GM21515 (cell line): Measurements from ENCODE around the gene SLC2A2.
"Not testable (repeated sequence)": the region's sequence is repeated elsewhere in the genome, so short reads cannot be mapped to it uniquely, and the experiment has no call there.

Source experiments
- ATAC-seq: cut with Tn5 transposase; IDR thresholded peaks from one replicate; pipeline ENCODE4 v1.9.1; 2021; ENCODE audit not compliant: unreplicated experiment

Gene SLC2A2

DNA sequence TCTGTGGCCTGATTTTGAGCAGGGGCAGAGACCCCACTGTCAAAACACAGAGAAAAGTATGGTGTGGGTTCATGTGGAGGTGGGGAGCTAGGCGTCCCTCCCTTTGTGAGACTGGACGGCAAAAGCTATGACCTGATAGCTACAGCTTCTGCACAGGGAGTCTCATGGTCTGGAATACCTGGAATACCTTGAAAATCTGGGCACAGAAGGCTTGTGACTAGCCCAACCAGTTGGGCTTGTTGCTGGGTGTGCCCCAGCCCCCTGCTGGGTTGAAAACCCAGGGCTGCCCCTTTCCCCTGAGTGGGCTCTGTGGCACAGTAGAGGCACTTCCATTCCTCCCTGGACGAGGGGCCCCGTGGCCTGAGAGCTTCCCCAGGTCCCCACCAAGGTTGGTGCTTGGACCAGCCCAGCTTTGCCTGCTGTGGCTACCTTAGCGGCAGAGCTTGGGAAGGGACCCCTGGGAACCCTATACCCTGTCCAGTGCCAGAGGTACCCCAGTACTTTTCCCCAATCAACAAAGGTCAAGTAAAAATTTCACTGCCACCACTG, 37.3 kb downstream of the SLC2A2 start:
- ATAC-seq: no peak

DNA sequence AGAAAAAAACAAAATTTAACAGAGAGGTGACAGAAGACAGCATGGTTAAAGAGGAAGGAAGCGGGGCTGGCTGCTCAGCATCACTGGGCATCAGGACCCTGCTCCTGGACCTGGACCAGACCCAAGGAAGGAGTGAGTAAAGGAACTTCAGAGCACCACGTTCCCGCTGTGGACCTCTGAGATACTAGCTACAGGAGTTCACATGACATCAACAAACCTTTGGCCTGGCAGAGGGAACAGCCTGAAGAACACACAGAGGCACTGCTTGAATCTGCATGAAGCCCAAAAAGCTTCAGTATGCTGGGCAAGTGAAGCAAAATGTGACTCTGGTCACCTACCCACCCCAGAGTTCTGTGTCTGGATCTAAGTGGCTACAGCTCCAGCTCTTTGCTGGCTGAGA, 38.1 kb downstream of the SLC2A2 start:
- no peak for ATAC-seq

DNA sequence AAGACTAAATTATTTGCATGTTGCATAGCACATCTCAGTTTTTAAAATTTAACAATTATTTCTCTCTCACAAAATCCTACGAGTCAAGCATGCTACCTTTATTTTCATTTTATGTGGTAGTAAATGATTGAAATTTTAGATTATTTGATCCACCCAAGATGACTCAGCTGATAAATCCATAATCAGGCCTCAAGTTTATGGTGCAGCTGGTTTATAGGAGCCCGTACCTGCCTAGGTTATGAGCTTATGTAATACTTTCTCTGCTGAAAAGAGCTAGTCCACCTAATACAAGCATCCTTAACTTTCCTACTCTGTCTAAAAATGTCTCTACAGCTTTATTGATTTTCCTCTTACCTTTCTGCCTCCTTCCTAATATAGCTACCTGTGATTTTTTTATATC, 41.2 kb downstream of the SLC2A2 start:
- no peak for ATAC-seq

DNA sequence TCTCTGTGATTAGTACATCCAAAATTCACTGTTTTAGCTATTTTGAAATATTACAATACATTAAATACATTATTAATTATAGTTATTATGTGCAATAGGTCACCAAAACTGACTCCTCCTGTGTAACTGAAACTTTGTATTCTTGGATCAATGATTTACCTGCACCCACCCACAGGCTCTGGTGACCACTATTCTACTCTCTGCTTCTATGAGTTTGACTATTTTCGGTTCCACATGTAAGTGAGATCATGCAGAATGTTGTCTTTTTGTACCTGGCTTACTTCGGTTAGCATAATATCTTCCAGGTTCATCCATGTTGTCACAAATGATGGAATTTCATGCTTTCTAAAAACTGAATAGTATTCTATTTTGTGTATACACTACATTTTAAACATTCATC, 43.8 kb downstream of the SLC2A2 start:
- peak; percentile 95 for ATAC-seq

DNA sequence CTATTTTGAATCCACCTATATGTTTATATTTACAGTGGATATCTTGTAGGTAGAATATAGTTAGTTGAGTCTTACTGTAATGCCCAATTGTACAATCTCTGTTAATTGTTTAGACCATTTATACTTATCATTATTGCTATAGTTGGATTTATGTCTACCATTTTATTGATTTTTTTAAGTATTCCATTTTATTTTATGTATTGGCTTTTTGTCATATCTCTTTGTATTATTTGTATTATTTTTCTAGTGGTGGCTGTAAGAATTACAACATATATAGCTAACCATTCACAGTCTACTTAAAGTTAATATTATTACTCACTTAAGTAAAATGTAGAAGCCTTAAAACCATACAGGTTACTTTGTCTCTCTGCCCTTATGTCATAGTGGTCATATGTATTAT, 46.1 kb downstream of the SLC2A2 start:
- no peak for ATAC-seq

DNA sequence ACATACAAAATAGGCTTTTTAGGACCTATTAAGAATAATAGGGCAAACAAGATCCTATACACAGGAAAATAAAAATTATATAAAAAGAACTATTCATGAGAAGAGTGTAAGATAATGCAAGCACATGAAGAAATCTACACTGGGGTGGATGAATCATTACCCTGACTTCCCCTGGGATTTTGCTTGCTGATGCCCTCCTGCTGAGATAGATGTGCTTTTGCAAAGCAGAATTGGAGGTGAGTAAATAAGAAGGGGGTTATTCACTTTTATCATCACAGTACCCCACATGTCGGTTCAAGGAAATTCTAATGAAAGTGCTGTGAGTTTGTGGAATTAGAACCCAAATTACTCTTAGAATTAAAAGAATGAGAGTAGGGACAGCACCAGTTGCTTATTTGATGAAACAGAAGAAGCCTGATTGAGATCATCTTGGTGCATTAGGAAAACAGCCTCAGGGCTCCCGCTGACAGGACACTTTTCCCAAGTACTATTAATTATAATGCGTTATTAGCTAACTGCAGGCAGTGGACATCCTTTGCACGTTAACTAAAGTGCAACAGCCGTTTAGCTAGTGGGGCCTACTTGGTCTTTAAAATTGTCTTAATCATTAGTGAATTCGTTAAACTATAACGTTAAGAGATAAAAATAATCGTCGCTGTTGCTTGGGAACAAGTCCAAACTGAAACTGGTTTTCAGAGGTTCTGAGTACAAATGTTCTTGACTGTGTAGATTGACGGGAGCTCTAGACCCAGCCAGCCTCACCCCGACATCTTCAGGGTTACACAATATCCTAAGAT, 48.4 kb downstream of the SLC2A2 start:
- no peak for ATAC-seq

DNA sequence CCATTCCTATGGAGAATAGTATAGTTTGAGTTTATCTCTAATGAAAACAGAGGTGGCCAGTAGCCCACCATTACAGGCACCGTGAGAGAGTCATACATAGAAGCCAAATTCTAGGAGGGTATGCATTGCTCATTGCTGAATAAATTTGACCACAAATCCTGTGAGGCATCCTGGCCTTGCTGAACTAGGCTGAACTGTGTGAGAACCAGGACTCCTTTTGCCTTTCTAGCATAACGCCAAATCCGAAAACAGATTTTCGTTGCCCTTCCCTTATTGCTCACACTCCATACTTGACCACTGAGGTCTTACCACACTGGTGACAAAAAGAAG, 50.4 kb downstream of the SLC2A2 start:
- no peak for ATAC-seq

DNA sequence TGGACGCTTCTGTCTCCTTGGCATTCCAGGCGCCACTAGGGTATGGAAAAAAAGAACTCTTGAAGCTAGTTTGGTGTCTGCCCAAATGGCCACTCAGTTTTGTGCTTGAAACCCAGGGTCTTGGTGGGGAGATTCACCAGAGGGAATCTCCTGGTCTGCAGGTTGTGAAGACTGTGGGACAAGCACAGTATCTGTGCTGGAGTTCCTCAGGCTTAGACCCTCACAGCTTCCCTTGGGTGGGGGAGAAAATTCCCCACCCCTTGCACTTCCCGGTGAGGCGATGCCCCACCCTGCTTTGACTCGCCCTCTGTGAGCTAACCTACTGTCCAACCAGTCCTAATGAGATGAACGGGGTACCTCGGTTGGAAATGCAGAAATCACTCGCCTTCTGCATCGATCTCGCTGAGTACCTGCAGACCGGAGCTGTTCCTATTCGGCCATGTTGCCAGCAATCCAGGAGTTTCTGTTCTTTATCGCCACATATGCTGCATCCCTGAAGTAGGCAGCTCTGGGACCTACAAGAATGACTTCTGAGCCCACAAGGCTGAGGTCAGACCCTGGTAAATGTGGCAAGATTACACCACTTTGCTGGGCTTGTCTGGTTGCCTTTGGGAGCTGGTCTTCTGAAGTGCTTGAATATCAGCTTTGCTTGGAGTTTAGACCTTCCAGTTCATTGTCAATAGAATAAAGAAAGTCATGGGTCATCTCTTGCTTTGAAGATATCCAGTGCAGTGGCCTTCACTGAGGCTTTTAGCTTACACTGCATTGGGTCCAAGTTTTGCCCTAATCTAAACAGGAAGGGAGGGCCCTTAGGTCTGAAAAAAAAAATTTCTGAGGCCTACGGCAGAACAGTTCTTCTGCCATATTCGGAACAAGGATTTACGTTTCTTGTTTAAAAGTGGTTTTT, 51.0 kb downstream of the SLC2A2 start:
- no peak for ATAC-seq

DNA sequence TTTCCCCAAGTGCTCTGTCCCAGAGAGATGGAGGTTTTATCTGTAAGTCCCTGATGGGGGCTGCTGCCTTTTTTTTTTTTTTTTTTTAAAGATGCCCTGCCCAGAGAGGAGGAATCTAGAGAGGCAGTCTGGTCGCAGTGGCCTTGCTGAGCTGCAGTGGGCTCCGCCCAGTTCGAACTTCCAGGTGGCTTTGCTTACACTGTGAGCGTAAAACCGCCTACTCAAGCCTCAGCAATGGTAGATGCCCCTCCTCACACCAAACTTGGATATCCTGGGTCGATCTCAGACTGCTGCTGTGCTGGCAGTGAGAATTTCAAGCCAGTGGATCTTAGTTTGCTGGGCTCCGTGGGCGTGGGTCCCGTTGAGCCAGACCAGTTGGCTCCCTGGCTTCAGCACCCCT, 51.6 kb downstream of the SLC2A2 start:
- no peak for ATAC-seq

DNA sequence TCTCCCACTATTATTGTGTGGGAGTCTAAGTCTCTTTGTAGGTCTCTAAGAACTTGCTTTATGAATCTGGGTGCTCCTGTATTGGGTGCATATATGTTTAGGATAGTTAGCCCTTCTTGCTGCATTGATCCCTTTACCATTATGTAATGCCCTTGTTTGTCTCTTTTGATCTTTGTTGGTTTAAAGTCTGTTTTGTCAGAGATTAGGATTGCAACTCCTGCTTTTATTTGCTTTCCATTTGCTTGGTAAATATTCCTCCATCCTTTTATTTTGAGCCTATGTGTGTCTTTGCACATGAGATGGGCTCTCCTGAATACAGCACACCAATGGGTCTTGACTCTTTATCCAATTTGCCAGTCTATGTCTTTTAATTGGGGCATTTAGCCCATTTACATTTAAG, 53.6 kb downstream of the SLC2A2 start:
- ATAC-seq: not testable (repeated sequence)

DNA sequence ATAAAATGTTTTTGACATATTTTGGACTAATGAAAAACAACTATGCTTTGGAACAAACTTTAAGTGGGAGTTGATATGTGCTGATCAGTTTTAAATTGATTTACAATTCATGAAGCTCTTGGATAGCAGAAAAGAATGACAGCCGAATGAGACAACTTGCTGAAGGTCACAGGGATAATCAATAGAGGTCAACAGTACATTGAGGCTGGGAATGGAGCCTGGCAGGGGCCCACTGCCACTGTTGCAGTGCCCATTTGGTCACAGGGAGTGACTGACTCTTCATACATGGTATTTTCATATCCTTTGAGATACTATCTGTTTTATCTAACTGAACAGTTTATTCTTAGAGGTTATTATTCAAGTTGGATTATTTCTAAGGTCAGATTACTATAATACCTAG, 59.4 kb downstream of the SLC2A2 start:
- ATAC-seq: no peak

DNA sequence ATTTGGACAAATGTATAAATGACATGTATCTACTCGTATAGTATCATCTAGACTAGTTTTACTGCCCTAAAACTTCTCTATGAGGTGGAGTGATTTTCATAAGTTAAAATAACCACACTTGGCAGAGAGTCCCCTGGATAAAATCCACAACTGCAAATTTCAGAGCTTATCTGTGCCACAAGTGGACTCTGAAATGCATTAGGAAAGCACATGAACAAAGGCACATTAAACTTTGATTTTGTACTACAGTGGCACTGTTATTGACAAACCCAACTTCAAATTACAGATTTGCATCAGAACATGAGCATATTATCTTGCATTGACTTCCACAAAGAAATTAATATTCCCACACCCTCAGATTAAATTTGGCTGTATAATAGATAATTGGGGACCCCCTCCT, 60.0 kb downstream of the SLC2A2 start:
- no peak for ATAC-seq

DNA sequence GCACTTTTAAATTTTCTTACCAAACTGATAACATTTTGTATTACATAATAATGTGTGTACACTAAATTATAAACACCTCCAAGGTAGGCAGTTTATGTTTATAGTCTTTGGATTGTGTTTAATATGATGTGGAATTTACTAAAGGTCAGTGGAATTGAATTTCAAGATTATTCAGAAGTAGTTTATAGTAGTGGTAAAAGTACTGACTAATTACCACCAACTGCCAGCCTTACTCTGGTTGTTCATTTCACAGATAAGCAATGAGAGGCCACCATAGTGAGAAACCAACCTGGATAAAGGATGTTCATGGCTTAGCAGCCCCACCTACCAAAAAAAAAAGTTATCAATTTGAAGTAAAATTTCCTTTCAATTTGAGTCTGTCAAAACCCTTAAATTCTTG, 64.1 kb downstream of the SLC2A2 start:
- no peak for ATAC-seq

DNA sequence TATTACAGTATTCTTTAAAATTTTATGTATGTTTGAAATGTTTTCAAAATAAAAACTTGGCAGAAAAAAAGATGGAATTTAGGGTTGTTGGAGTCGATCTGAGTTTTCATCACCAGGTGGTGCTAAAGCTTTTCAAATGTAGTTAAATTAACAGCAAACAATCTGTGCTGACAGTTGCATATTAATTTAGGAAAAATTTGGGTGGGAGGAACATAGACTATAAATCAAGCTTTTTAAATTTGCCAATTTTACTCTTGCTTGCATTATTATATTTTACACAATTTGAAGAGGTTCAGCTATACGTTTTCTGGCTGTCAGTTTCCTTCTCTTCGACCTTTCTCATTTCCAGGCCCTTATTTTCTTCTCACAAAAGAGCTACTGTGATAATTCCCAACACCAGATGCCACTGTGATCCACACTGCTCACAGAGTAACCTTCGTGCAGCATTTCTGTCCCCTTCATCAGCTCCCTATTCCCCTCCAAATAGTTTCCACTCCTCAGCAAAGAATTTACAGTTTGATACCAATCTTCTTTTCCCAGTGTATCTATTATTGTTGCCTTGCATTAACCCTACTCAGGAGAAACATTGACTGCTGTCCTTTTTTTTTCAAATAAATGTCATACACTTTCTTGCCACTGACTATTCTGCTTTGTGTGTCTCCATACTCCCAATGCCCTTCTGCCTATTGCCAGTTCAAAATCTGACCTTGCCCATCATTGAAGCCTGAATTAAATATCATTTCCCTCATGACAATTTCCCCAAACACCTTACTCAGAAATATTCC, 64.7 kb downstream of the SLC2A2 start:
- ATAC-seq: no peak

DNA sequence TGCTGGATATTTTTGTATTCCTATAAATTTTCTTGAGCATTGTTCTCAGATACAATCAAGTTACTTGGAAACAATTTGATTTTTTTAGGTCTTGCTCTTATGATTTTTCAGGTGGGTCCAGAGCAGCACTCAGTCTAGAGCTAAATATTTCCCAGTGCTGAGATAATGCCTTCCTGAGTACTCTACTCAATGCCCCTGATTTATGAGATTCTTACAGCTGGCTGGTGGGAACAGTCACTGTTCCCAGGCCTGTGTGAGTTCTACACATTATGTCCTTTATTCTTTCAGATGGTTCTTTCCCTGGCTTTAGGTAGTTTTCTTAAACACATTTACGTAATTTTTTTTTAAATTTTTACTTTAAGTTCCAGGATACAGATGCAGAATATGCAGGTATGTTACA, 67.1 kb downstream of the SLC2A2 start:
- ATAC-seq: no peak

DNA sequence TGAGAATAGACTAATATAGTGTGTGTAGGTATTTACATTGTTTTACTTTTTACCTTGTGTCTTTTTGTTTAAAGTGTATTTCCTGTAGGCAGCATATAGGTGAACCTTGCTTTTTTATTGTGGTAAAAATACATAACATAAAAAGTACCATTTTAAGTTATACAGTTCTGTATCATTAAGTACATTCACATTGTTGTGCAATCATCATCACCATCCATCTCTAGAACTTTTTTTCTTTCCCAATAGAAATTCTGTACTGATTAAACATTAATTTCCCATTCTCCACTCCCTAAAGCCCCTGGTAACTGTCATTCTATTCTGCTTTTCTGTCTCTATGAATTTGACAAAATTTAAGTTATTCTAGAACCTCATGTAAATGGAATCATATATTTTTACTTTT, 69.9 kb downstream of the SLC2A2 start:
- no peak for ATAC-seq

DNA sequence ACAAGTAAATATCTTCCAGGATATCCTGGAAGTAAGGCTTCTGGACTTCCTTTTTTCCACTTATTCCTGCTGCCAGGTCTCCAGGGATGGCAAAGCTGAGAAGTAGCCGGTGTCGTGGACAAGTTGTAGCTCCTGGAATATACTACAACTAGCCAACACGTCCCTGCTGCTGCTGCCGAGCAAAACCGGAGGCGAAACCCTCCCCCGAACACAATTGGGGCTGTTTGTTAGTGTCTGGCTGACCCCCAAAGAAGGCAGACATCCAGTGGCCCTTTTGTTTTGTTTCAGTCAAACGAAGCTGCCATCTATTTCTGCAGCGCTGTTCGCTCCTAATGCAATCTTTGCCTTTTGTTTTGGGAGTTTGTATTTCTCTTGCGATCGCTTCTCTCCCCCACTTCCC, 72.8 kb downstream of the SLC2A2 start:
- no peak for ATAC-seq

DNA sequence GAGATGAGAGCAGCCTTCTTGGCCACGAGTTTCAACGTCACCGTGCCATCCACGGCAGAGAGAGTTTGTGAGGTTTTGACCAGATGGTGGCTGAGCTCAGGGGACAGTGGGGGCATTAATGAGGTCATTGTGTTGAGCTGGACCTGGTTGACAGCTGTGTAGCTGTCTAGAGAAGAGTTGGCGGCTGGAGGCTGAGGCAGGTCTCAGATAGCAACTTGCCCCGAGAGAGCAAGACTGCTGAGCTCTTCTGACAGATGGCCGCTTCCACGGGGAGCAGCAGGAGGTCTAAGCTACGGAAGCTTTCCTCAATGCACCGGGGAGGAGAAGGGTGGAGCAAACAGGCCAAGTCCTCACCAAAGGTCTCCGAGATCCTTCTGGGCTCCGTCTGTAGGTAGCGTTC, 73.3 kb downstream of the SLC2A2 start:
- ATAC-seq: no peak

DNA sequence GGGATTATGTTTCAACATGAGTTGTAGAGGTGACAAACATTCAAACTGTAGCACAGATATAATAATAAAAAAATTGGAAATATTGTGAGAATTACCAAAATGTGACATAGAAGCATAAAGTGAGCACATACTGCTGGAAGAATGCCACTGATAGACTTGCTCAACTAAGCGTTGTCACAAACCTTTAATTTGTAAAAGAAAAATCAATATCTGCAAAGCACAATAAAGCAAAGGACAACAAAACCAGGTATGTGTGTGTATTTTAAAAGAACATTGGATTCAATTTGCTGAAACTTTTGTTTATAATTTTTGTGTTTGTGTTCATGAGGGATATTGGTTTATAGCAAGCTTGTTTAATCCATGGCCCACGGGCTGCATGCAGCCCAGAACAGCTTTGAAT, 77.3 kb downstream of the SLC2A2 start:
- no peak for ATAC-seq

DNA sequence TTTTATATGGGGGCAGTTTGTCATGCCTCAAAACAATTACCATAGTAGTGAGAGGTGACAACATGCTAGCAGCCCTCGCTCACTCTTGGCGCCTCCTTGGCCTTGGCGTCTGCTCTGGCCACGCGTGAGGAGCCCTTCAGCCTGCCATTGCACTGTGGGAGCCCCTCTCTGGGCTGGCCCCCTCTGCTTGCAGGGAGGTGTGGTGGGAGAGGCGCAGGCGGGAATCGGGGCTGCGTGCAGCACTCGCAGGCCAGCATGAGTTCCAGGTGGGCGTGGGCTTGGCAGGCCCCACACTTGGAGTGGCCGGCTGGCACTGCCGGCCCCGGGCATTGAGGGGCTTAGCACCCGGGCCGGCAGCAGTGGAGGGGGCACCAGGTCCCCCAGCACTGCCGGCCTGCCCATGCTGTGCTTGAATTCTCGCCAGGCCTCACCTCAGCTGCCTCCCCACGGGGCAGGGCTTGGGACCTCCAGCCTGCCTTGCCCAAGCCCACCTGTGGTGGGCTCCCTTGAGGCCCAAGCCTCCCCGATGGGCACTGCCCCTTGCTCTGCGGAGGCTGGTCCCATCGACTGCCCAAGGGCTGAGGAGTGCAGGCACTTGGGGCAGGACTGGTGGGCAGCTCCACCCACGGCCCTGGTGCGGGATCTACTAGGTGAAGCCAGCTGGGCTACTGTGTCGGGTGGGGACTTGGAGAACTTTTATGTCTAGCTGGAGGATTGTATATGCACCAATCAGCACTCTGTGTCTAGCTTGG, 79.3 kb downstream of the SLC2A2 start:
- no peak for ATAC-seq
